Fibroblast of villous mesenchyme (primary cell): ENCODE data around the gene LAMP1. TPM values are rescaled to one million over a fixed set of nuclear protein-coding genes. Genes with fewer than 3 reads are reported as not detected.
"Not testable (repeated sequence)": the region's sequence is repeated elsewhere in the genome, so short reads cannot be mapped to it uniquely, and the experiment has no call there.

Experiments used
- DNase-seq: peaks from one replicate; pipeline ENCODE4 v3.0.0-alpha.2; 2010; ENCODE audit warnings: low read depth
- H3K4me3 ChIP-seq: 2 replicates; pipeline ENCODE4 v1.5.1; 2011; ENCODE audit warnings: low read depth, mild to moderate bottlenecking, low read length
- total RNA-seq: library from RNA; depleted of rRNA; stranded (reverse); fragments of >200 nt; gene quantifications from 2 replicates; pipeline ENCODE4 v1.2.3, GENCODE V29; 2012
- TF ChIP-seq, protein P1 (sequence below): IDR thresholded peaks from 2 replicates; pipeline ENCODE4 v1.5.1; 2012; ENCODE audit warnings: low read depth, mild to moderate bottlenecking, low read length; ENCODE audit not compliant: insufficient read depth

The LAMP1 gene
- total RNA-seq, 1 donor, result 101 TPM

DNA sequence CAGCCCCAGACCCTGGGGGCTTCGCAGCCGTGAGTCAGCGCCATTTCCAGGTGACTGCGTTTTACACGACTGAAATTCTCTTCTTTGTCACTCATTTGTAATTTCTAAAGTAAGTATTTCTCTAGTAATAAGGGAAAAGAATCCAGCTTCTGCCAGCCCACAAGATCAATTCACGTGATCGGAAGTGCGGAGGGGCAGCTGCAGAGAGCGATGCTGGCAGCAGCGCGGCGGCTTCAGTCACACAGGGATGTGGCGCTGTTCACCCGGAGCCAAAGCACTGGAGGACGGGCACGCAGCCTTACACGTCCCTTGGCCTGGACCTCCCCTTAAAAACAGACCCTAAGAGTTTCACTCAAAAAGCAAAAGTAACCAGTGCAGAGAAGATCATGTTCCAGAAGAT lies 48.4 kb downstream of the LAMP1 start:
- TF ChIP-seq, protein P1, sequence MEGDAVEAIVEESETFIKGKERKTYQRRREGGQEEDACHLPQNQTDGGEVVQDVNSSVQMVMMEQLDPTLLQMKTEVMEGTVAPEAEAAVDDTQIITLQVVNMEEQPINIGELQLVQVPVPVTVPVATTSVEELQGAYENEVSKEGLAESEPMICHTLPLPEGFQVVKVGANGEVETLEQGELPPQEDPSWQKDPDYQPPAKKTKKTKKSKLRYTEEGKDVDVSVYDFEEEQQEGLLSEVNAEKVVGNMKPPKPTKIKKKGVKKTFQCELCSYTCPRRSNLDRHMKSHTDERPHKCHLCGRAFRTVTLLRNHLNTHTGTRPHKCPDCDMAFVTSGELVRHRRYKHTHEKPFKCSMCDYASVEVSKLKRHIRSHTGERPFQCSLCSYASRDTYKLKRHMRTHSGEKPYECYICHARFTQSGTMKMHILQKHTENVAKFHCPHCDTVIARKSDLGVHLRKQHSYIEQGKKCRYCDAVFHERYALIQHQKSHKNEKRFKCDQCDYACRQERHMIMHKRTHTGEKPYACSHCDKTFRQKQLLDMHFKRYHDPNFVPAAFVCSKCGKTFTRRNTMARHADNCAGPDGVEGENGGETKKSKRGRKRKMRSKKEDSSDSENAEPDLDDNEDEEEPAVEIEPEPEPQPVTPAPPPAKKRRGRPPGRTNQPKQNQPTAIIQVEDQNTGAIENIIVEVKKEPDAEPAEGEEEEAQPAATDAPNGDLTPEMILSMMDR, result no peak
- no peak for DNase-seq
- H3K4me3 ChIP-seq, result no peak overlapping the region

DNA sequence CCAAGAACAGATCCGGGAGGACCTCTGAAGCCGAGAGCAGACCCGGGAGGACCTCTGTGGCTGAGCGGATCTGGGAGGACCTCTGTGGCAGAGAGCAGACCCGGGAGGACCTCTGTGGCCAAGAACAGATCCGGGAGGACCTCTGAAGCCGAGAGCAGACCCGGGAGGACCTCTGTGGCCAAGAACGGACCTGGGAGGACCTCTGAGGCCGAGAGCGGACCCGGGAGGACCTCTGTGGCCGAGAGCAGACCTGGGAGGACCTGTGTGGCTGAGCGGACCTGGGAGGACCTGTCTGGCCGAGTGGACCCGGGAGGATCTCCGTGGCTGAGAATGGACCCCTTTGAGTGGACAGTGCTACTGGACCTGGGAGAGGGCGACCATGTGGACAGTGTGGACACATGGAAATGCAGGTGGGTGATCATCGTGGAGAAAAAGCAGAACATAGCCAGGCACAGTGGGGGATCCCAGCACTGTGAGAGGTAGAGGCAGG lies 50.7 kb downstream of the LAMP1 start:
- DNase-seq, result not testable (repeated sequence)

DNA sequence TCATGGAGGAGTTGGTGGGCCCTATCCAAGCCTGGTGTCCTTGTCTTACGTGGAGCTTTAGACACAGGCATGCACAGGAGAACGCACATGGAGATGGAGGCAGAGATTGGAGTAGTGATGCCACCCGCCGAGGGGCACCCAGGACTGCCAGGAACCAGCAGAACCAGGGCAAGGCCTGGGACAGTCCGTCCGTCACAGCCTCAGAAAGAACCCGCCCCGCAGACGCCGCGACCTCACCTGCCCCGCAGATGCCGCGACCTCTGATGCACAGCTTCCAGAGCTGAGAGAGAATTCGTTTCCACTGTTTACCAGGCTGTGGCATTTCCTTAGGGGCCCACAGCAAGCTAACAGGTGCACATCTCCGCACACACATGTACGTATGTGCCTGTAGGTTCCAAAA lies 51.6 kb downstream of the LAMP1 start:
- TF ChIP-seq, protein P1, result no peak
- DNase-seq, result no peak
- H3K4me3 ChIP-seq, result no peak overlapping the region

More for the DNA sequence above, 50.7 kb downstream of the LAMP1 start:
- not testable (repeated sequence) for H3K4me3 ChIP-seq

DNA sequence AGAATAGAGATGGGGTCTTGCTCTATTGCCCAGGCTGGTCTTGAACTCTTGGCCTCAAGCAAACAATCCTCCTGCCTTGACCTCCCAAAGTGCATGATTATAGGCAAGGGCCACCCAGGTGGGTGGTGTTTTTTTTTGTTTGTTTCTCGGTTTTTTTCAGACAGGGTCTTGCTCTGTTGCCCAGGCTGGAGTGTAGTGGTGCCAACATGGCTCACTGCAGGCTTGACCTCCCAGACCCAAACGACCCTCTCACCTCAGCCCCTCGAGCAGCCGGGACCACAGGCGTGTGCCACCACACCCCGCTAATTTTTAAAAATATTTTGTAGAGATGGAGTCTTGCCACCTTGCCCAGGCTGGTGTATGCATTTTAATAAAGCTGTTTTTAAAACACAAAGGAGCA lies 52.0 kb downstream of the LAMP1 start:
- H3K4me3 ChIP-seq, result no peak overlapping the region
- no peak for DNase-seq
- TF ChIP-seq, protein P1, result no peak

DNA sequence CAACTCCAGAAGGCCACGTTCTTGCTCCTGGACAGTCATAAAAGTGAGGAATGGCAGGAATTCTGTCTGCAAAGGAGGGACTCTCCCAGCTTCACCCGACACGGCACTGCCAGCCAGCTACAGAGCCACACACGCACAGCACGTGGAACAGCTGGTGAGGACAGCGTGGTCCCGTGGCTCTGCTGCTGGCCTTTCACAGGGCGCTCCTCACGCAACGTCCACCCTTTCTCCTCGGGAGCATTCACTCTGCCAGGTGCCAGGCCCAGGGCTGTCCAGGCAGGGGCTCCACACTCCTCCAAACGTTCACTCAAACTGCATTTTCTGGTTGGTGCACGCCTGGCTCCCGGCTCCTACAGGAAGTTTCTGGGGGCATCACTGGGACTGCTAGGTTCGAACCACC lies 52.5 kb downstream of the LAMP1 start:
- H3K4me3 ChIP-seq, result no peak overlapping the region
- TF ChIP-seq, protein P1, result no peak
- DNase-seq, result no peak

DNA sequence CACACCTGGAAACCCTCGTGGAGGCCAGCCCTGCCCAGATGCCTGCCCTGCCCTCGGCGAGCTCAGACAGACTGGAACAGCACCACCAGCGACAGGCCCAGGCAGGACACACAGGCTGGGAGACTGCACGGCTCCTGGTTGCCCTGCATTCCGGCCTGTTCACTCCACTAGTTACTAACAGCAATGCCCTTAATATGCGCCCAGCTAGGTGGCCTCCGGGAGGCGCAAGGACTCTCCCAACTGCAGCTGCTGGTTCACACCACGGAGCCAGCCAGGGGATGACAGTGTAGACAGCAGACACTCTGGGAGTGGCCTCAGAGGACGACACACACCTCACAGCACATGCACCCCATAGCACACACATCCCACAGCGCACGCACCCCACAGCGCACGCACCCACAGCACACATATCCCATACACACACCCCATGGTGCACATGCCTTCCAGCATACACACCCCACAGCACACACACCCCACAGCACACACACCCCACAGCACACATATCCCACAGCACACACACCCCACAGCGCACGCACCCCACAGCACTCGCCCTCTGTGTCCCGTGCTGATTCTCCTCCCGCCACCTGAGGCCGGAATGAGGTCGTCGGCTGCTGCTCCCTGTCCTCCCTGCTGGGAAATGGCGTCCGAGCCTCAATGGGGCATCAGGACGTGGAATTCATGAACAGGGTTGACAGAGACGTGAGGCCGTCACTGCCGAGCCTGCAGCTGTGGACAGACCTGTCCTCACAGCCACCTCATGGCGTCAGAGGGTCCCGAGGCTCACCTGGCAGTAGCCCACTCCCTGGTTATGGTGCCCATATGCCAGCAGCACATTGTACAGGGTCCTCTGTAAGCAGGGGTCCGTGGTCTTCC lies 53.3 kb downstream of the LAMP1 start:
- DNase-seq, result no peak
- TF ChIP-seq, protein P1, result no peak
- H3K4me3 ChIP-seq, result no peak overlapping the region

DNA sequence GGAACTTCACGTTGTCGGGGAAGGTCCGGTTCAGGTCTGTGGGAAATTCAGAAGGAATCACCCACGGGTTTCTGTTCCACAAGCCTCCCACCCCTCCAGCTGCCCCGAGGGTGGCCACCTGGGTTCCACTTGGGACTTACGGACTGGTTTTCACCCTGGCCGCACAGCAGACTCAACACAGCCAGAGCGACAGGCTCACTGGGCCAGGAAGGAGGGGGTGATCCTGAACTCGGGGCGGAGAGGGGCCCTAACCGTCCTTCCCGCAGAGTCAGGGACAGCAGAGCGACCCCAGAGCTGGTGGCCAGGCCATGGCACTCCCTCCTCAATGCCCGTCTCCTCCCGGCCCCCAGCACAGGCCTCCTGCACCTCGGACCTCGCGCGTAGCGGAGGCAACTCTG lies 53.9 kb downstream of the LAMP1 start:
- no peak for DNase-seq
- no peak overlapping the region for H3K4me3 ChIP-seq
- TF ChIP-seq, protein P1, result no peak
